Activated CD8-positive, alpha-beta memory T cell treated with anti-CD3 and anti-CD28 coated beads for 48 hours (primary cell): ENCODE data around the gene LDLRAD4.
"Not testable (repeated sequence)": the region's sequence is repeated elsewhere in the genome, so short reads cannot be mapped to it uniquely, and the experiment has no call there.

ENCODE experiments used
- DNase-seq, 3 experiments: peaks; one replicate each; pipeline ENCODE4 v3.0.0-alpha.2; 2020; ENCODE audit warnings: low read depth in 2 of 3, low spot score in 2 of 3

LDLRAD4 gene

GRCh38 chr18:13455960-13456481 is 237.5 kb downstream of the LDLRAD4 start:
- DNase-seq: no peak

- DNase-seq: no peak
These were observed 238.2 kb downstream of the LDLRAD4 start for GRCh38 chr18:13456736-13457271.

- DNase-seq: no peak
These were observed 238.8 kb downstream of the LDLRAD4 start for GRCh38 chr18:13457327-13457726.

- DNase-seq: no peak
These were observed 242.4 kb downstream of the LDLRAD4 start for GRCh38 chr18:13460946-13461345.

GRCh38 chr18:13461469-13461868 is 242.9 kb downstream of the LDLRAD4 start:
- DNase-seq: no peak

- DNase-seq: no peak
These were observed 243.4 kb downstream of the LDLRAD4 start for GRCh38 chr18:13461936-13462335.

GRCh38 chr18:13462686-13463085 is 244.1 kb downstream of the LDLRAD4 start:
- no peak for DNase-seq

GRCh38 chr18:13463526-13464210 is 245.1 kb downstream of the LDLRAD4 start:
- DNase-seq: no peak

- DNase-seq: peak; percentile 33 to 54 (median 41)
These were observed 246.0 kb downstream of the LDLRAD4 start for GRCh38 chr18:13464432-13465123.

GRCh38 chr18:13465124-13465446 is 246.5 kb downstream of the LDLRAD4 start:
- DNase-seq: no peak

- DNase-seq: no peak
These were observed 246.9 kb downstream of the LDLRAD4 start for GRCh38 chr18:13465476-13465875.

GRCh38 chr18:13470516-13471197 is 252.1 kb downstream of the LDLRAD4 start:
- no peak for DNase-seq

- DNase-seq: no peak
These were observed 252.8 kb downstream of the LDLRAD4 start for GRCh38 chr18:13471198-13471845.

GRCh38 chr18:13471971-13472628 is 253.5 kb downstream of the LDLRAD4 start:
- no peak for DNase-seq

- no peak for DNase-seq
These were observed 255.2 kb downstream of the LDLRAD4 start for GRCh38 chr18:13473751-13474150.

- no peak for DNase-seq
These were observed 255.8 kb downstream of the LDLRAD4 start for GRCh38 chr18:13474336-13474735.

- no peak for DNase-seq
These were observed 256.5 kb downstream of the LDLRAD4 start for GRCh38 chr18:13474907-13475545.

- not testable (repeated sequence) for DNase-seq
These were observed 257.8 kb downstream of the LDLRAD4 start for GRCh38 chr18:13476312-13476711.

- no peak for DNase-seq
These were observed 258.7 kb downstream of the LDLRAD4 start for GRCh38 chr18:13477147-13477683.
